K562 (cell line): Measurements from ENCODE around the gene CEP70. TPM values are rescaled to one million over a fixed set of nuclear protein-coding genes. Genes with fewer than 3 reads are reported as not detected.

ENCODE experiments used
- ATAC-seq: fragments of 200-7000 bp; cut with Tn5 transposase; 3 replicates; pipeline ENCODE4 v1.9.1; 2020; ENCODE audit warnings: moderate library complexity
- BruUV-seq: library from RNA; stranded (reverse); fragments of 400-500 nt; replicated peaks from 2 replicates; lab custom pipeline; 2021; lab: Mats Ljungman, UMichigan
- CTCF ChIA-PET: fragments of 300-600 bp; formaldehyde crosslinking; extraction: SDS; loops from one replicate; lab custom pipeline; 2021; ENCODE audit warnings: low intra/inter-chr PET ratio; lab: Yijun Ruan, JAX
- POLR2A ChIA-PET: fragments of 300-600, 350-650 bp; sonication (Branson Sonifier 250); formaldehyde crosslinking; extraction: SDS; loops from one replicate; lab custom pipeline; 2021; ENCODE audit warnings: antibody characterized with exemption, inconsistent platforms; lab: Yijun Ruan, JAX
- DNase-seq, 4 experiments: peaks; one replicate each; pipeline versions ENCODE4 v3.0.0 to v3.0.0-alpha.2; 2011 to 2018; ENCODE audit warnings: low spot score in 3 of 4, mixed read lengths in 3 of 4; ENCODE audit errors: extremely low read depth in 1 of 4
- FAIRE-seq: peaks from 2 replicates; lab custom pipeline; 2011; peaks lifted over from hg19 to GRCh38; lab: Jason Lieb, UNC
- H2AFZ ChIP-seq: 2 replicates; pipeline ENCODE4 v1.6.0; 2011; ENCODE audit warnings: low read depth, low read length, control low read depth, inconsistent platforms
- H3K27ac ChIP-seq: fragments of 200-600 bp; 3 replicates; pipeline ENCODE4 v1.8.0; 2011; ENCODE audit warnings: low read depth, mild to moderate bottlenecking, control low read depth, inconsistent platforms, low read length, moderate library complexity, mixed read lengths; ENCODE audit errors: extremely low read depth
- H3K27me3 ChIP-seq, 2 experiments: fragments of 300-600 bp in 1 of 2; 2 replicates in 1 of 2; 3 replicates in 1 of 2; pipeline versions ENCODE4 v1.6.0 to v1.8.0; 2011; ENCODE audit warnings: inconsistent platforms in 2 of 2, low read length in 2 of 2, mild to moderate bottlenecking in 1 of 2, mixed read lengths in 1 of 2, moderate library complexity in 1 of 2; ENCODE audit not compliant: control insufficient read depth in 2 of 2, insufficient read depth in 2 of 2
- H3K36me3 ChIP-seq: fragments of 300-600 bp; 3 replicates; pipeline ENCODE4 v1.8.0; 2011; ENCODE audit warnings: mild to moderate bottlenecking, low read length, inconsistent platforms; ENCODE audit not compliant: control insufficient read depth, insufficient read depth
- H3K4me1 ChIP-seq, 2 experiments: fragments of 200-600 bp in 1 of 2; replicated peaks in 1 of 2; 2 replicates in 1 of 2; 3 replicates in 1 of 2; pipeline versions ENCODE4 v1.5.1 to v1.8.0; 2011; ENCODE audit warnings: inconsistent platforms in 2 of 2, low read length in 2 of 2, mild to moderate bottlenecking in 1 of 2, mixed read lengths in 1 of 2, moderate library complexity in 1 of 2; ENCODE audit not compliant: control insufficient read depth in 2 of 2, insufficient read depth in 2 of 2
- H3K4me2 ChIP-seq: 2 replicates; pipeline ENCODE4 v1.6.1; 2011; ENCODE audit warnings: low read length, control low read depth, inconsistent platforms, mixed read lengths; ENCODE audit not compliant: insufficient read depth
- H3K4me3 ChIP-seq: fragments of 200-600 bp; sonication (generic), shearing (Covaris generic); 2 replicates; pipeline ENCODE4 v1.5.1; 2016; ENCODE audit warnings: control low read depth, inconsistent platforms
- H3K79me2 ChIP-seq: fragments of 200-600 bp; 3 replicates; pipeline ENCODE4 v1.8.0; 2011; ENCODE audit warnings: low read length, inconsistent platforms; ENCODE audit not compliant: control insufficient read depth, insufficient read depth
- H3K9ac ChIP-seq, 2 experiments: 2 replicates each; pipeline versions ENCODE4 v1.6.0 to v1.6.1; 2011; ENCODE audit warnings: low read depth in 2 of 2, low read length in 2 of 2, control low read depth in 1 of 2, inconsistent platforms in 1 of 2, mild to moderate bottlenecking in 1 of 2, mixed read lengths in 1 of 2; ENCODE audit not compliant: insufficient read depth in 1 of 2
- H3K9me1 ChIP-seq: one replicate; pipeline ENCODE4 v1.6.0; 2011; ENCODE audit warnings: inconsistent platforms, mild to moderate bottlenecking, low read length, moderate library complexity; ENCODE audit not compliant: control insufficient read depth, insufficient read depth
- H3K9me3 ChIP-seq: replicated peaks from 2 replicates; pipeline ENCODE4 v1.5.1; 2011; ENCODE audit warnings: low read depth, low read length, inconsistent platforms; ENCODE audit not compliant: control insufficient read depth, insufficient read depth
- H4K20me1 ChIP-seq: replicated peaks from 2 replicates; pipeline ENCODE4 v1.6.1; 2011; ENCODE audit warnings: low read length, inconsistent platforms, mixed read lengths; ENCODE audit not compliant: control insufficient read depth, insufficient read depth
- KLF10 ChIP-seq: fragments of 250-450 bp; sonication (Bioruptor Pico); IDR thresholded peaks from 2 replicates; pipeline ENCODE4 v1.6.1; 2021; ENCODE audit warnings: matching md5 sums
- SETDB1 ChIP-seq: IDR thresholded peaks from one replicate; pipeline ENCODE4 v1.6.1; 2012; ENCODE audit warnings: low read length, control low read depth, inconsistent platforms
- ZNF197 ChIP-seq: fragments of 200-800 bp; sonication (Bioruptor generic); IDR thresholded peaks from 2 replicates; pipeline ENCODE4 v1.6.1; 2016; ENCODE audit warnings: low read depth, missing genetic modification characterization, missing compliant biosample characterization
- ZNF239 ChIP-seq: fragments of 250-450 bp; sonication (Bioruptor Pico); IDR thresholded peaks from 2 replicates; pipeline ENCODE4 v1.4.0; 2020; ENCODE audit warnings: mild to moderate bottlenecking
- ZNF274 ChIP-seq: IDR thresholded peaks from 2 replicates; pipeline ENCODE4 v1.6.1; 2011; ENCODE audit warnings: low read depth, mild to moderate bottlenecking, low read length, moderate library complexity, borderline replicate concordance
- WGBS: fragments of 100-300 bp; shearing (Covaris generic); methylation state at CpG from one replicate; pipeline ENCODE4 v1.1.6; 2016; ENCODE audit warnings: low coverage, mixed read lengths; ENCODE audit not compliant: insufficient coverage; ENCODE audit errors: missing lambda C conversion rate; 5-methylcytosine and 5-hydroxymethylcytosine counted together
- in situ Hi-C: fragments of 300-500 bp; cut with MboI; formaldehyde crosslinking; loops from 4 replicates; pipeline ENCODE4 v1.15.0; 2018; ENCODE audit warnings: inconsistent platforms, mixed read lengths
- intact Hi-C: fragments of 100-400 bp; cut with micrococcal nuclease; formaldehyde crosslinking; loops from 2 replicates; pipeline ENCODE4 v1.14.2; 2022
- polyA plus RNA-seq, 8 experiments: library from polyadenylated mRNA; depleted of rRNA in 4 of 8; stranded (reverse) in 5 of 8; unstranded in 3 of 8; fragments of >200 nt; fragmentation: Nextera tagmentation in 2 of 8; fragmentation: Illumina TruSeq in 1 of 8; extraction: Ambion mirVana in 2 of 8; extraction: Trizol in 1 of 8; gene quantifications; 2 replicates each; pipeline versions ENCODE4 v1.2.1 to v1.2.3, GENCODE V29; 2011 to 2014; ENCODE audit warnings: inconsistent platforms in 1 of 8, missing spikeins in 1 of 8
- total RNA-seq, 7 experiments: library from RNA; depleted of rRNA in 6 of 7; stranded (reverse); fragments of >200 nt in 6 of 7; fragmentation: Illumina TruSeq in 2 of 7; extraction: Trizol in 2 of 7; gene quantifications; 2 replicates each; pipeline versions ENCODE4 v1.2.1 to v1.2.3, GENCODE V29; 2011 to 2021; ENCODE audit warnings: low replicate concordance in 1 of 7
- TF ChIP-seq, protein P1 (sequence below): fragments of 250-450 bp; sonication (Bioruptor Pico); IDR thresholded peaks from 2 replicates; pipeline ENCODE4 v1.4.0; 2020
- TF ChIP-seq, protein P2 (sequence below): fragments of 250-450 bp; sonication (Bioruptor Pico); IDR thresholded peaks from 2 replicates; pipeline ENCODE4 v1.5.0; 2020; ENCODE audit warnings: mild to moderate bottlenecking, borderline replicate concordance

The CEP70 gene
- total and polyA plus RNA-seq, 9 of the 15 experiments (the other 6 are each of a cell fraction or from before 2014, with no cell fraction given): 16.1 to 31.5 (median 23.4) TPM

DNA sequence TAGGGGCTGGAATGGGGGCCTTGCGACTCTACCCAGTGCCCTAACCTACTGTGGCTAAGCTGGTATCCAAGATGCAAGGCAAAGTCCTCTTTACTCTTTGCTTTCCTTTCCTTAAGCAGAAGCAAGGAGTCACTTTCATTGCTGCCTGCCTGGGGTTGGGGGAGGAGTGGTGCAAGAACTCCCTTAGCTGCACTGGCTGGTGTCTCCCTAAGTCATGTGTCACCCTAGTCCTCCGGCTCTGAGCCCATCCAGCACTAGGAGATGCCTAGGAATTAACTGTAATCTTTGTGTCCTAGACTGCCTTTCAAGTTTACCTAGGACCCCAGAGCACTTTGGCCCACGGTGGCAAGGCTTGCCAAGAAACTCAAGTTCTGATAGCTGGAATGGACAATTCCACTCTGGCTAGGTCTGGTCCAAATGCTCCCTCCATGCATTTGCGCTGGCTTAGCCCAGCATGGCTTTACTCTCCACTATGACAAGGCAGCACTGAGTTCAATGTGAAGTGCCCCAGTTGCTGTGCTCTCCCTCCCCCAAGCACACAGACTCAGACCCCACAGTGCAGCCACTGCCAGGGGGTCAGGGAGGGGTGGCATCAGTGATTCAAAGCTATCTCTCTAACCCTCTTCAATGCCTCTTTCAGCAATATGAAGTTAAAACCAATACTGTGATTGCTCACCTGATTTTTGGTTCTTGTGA is 100.9 kb downstream of the CEP70 start:
- no peak for DNase-seq
- H3K27me3 ChIP-seq: no peaks in the 10 kb centered on the region
- intact Hi-C loops: no loop called here
- 85% methylated on average over 3 of the region's 4 CpGs for WGBS
- H3K36me3 ChIP-seq: no peaks in the 10 kb centered on the region
- BruUV-seq: no TSS peak
- no peaks in the 10 kb centered on the region for H3K9me1 ChIP-seq
- POLR2A ChIA-PET: no interaction called here
- no peaks in the 10 kb centered on the region; the same call in 1 of the 2 replicates for H3K9me3 ChIP-seq
- H3K4me2 ChIP-seq: no peak overlapping the region
- H3K9ac ChIP-seq: no peak overlapping the region
- TF ChIP-seq KLF10 (CRISPR knock-in tag) (no peak), SETDB1 (no peak), ZNF197 (CRISPR knock-in tag) (no peak)
- TF ChIP-seq, all 486 proteins: peak for 0
- in situ Hi-C loops: no loop called here
- no peak for FAIRE-seq
- Histone ChIP-seq H2AFZ (no peak overlapping the region), H3K27ac (no peak overlapping the region), H3K79me2 (no peaks in the 10 kb centered on the region), H3K4me1 (no peaks in the 10 kb centered on the region), H4K20me1 (no peaks in the 10 kb centered on the region), H3K4me3 (no peak overlapping the region)
- no peak for ATAC-seq
- CTCF ChIA-PET: no interaction called here

DNA sequence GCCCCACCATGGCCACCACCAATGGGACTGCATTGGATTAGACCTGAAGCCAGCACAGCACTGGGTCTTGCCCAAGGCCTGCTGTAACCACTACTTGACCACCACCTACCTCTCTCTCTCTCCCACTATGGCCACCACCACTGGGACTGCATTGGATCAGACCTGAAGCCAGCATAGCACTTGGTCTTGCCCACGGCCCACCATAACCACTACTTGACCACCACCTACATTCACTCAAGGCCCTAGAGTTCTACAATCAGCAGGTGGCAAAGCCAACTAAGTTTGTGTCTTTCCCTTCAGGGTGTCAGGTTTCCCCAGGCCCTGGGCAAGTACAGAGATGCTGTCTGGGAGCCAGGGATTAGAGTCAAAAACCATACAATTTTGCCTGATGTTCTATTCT is 102.1 kb downstream of the CEP70 start:
- no peaks in the 10 kb centered on the region for H3K9me1 ChIP-seq
- no peaks in the 10 kb centered on the region for H4K20me1 ChIP-seq
- no peak overlapping the region for H3K4me2 ChIP-seq
- FAIRE-seq (no peak), DNase-seq (no peak), ATAC-seq (no peak)
- no TSS peak for BruUV-seq
- H3K27me3 ChIP-seq: no peaks in the 10 kb centered on the region
- POLR2A ChIA-PET: no interaction called here
- no peak overlapping the region for H2AFZ ChIP-seq
- CTCF ChIA-PET: no interaction called here
- no peak overlapping the region for H3K4me3 ChIP-seq
- no peaks in the 10 kb centered on the region for H3K36me3 ChIP-seq
- no peaks in the 10 kb centered on the region for H3K4me1 ChIP-seq
- H3K9me3 ChIP-seq: no peaks in the 10 kb centered on the region; the same call in 1 of the 2 replicates
- no peak overlapping the region for H3K9ac ChIP-seq
- H3K79me2 ChIP-seq: no peaks in the 10 kb centered on the region
- in situ Hi-C loops (no loop called here), intact Hi-C loops (no loop called here)
- 60% methylated on average over 1 of the region's 1 CpG for WGBS
- H3K27ac ChIP-seq: no peak overlapping the region
- TF ChIP-seq ZNF239 (no peak), ZNF274 (no peak)
- TF ChIP-seq, protein P1, sequence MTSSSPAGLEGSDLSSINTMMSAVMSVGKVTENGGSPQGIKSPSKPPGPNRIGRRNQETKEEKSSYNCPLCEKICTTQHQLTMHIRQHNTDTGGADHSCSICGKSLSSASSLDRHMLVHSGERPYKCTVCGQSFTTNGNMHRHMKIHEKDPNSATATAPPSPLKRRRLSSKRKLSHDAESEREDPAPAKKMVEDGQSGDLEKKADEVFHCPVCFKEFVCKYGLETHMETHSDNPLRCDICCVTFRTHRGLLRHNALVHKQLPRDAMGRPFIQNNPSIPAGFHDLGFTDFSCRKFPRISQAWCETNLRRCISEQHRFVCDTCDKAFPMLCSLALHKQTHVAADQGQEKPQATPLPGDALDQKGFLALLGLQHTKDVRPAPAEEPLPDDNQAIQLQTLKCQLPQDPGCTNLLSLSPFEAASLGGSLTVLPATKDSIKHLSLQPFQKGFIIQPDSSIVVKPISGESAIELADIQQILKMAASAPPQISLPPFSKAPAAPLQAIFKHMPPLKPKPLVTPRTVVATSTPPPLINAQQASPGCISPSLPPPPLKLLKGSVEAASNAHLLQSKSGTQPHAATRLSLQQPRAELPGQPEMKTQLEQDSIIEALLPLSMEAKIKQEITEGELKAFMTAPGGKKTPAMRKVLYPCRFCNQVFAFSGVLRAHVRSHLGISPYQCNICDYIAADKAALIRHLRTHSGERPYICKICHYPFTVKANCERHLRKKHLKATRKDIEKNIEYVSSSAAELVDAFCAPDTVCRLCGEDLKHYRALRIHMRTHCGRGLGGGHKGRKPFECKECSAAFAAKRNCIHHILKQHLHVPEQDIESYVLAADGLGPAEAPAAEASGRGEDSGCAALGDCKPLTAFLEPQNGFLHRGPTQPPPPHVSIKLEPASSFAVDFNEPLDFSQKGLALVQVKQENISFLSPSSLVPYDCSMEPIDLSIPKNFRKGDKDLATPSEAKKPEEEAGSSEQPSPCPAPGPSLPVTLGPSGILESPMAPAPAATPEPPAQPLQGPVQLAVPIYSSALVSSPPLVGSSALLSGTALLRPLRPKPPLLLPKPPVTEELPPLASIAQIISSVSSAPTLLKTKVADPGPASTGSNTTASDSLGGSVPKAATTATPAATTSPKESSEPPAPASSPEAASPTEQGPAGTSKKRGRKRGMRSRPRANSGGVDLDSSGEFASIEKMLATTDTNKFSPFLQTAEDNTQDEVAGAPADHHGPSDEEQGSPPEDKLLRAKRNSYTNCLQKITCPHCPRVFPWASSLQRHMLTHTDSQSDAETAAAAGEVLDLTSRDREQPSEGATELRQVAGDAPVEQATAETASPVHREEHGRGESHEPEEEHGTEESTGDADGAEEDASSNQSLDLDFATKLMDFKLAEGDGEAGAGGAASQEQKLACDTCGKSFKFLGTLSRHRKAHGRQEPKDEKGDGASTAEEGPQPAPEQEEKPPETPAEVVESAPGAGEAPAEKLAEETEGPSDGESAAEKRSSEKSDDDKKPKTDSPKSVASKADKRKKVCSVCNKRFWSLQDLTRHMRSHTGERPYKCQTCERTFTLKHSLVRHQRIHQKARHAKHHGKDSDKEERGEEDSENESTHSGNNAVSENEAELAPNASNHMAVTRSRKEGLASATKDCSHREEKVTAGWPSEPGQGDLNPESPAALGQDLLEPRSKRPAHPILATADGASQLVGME (CRISPR knock-in tag): no peak
- TF ChIP-seq, protein P2, sequence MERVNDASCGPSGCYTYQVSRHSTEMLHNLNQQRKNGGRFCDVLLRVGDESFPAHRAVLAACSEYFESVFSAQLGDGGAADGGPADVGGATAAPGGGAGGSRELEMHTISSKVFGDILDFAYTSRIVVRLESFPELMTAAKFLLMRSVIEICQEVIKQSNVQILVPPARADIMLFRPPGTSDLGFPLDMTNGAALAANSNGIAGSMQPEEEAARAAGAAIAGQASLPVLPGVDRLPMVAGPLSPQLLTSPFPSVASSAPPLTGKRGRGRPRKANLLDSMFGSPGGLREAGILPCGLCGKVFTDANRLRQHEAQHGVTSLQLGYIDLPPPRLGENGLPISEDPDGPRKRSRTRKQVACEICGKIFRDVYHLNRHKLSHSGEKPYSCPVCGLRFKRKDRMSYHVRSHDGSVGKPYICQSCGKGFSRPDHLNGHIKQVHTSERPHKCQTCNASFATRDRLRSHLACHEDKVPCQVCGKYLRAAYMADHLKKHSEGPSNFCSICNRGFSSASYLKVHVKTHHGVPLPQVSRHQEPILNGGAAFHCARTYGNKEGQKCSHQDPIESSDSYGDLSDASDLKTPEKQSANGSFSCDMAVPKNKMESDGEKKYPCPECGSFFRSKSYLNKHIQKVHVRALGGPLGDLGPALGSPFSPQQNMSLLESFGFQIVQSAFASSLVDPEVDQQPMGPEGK (CRISPR knock-in tag): no peak
